Upper lobe of right lung (tissue), 1 donor: Measurements from ENCODE around the gene SEL1L3. TPM values are rescaled to one million over a fixed set of nuclear protein-coding genes. Genes with fewer than 3 reads are reported as not detected.

Experiments used
- ATAC-seq: fragments of 200-7000 bp; cut with Tn5 transposase; one replicate; pipeline ENCODE4 v1.9.1; 2020; ENCODE audit warnings: mild to moderate bottlenecking, moderate library complexity
- DNase-seq: peaks from one replicate; pipeline ENCODE4 v3.0.0-alpha.2; 2020
- H3K27ac ChIP-seq: fragments of 200-600 bp; one replicate; pipeline ENCODE4 v1.8.0; 2022
- H3K27me3 ChIP-seq: fragments of 200-600 bp; one replicate; pipeline ENCODE4 v1.8.0; 2022; ENCODE audit warnings: mild to moderate bottlenecking
- H3K36me3 ChIP-seq: fragments of 200-600 bp; one replicate; pipeline ENCODE4 v1.8.0; 2022
- H3K4me1 ChIP-seq: fragments of 200-600 bp; one replicate; pipeline ENCODE4 v1.8.0; 2022
- H3K4me3 ChIP-seq: fragments of 200-600 bp; one replicate; pipeline ENCODE4 v1.8.0; 2022; ENCODE audit warnings: mild to moderate bottlenecking
- H3K9me3 ChIP-seq: fragments of 200-600 bp; one replicate; pipeline ENCODE4 v1.8.0; 2022
- intact Hi-C: fragments of 100-400 bp; cut with DNase I; formaldehyde crosslinking; loops from one replicate; pipeline ENCODE4 v1.11.0; 2022
- total RNA-seq: library from RNA; stranded (reverse); fragmentation: NEBNext Ultra II Directional; extraction: Animal tissue kit (Norgen Biotek cat#: 25700); gene quantifications from one replicate; pipeline ENCODE4 v1.2.1, GENCODE V29; 2021
- TF ChIP-seq, protein P1 (sequence below): fragments of 200-600 bp; IDR thresholded peaks from one replicate; pipeline ENCODE4 v1.8.0; 2022; ENCODE audit warnings: antibody characterized with exemption
- donor health status: DM: no; HTN: yes; CAD: no; lungs with severe emphysema.

SEL1L3 gene
- total RNA-seq, 1 donor from 2014 or later: 69.2 TPM

DNA sequence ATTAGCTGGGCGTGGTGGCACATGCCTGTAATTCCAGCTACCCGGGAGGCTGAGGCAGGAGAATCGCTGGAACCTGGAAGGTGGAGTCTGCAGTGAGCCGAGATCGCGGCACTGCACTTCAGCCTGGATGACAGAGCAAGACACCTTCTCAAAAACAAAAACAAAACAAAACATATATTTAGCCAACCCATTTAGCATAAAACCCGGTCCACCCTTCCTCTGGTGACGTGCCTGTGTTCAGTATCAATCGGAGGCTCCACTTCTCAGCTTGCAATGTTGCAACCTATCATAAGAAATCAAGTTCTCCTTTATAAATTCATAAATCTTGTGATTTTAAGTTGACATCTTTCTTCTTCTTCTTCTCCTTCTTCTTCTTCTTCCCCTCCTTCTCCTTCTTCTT is 133.2 kb downstream of the SEL1L3 start:
- TF ChIP-seq, protein P1, sequence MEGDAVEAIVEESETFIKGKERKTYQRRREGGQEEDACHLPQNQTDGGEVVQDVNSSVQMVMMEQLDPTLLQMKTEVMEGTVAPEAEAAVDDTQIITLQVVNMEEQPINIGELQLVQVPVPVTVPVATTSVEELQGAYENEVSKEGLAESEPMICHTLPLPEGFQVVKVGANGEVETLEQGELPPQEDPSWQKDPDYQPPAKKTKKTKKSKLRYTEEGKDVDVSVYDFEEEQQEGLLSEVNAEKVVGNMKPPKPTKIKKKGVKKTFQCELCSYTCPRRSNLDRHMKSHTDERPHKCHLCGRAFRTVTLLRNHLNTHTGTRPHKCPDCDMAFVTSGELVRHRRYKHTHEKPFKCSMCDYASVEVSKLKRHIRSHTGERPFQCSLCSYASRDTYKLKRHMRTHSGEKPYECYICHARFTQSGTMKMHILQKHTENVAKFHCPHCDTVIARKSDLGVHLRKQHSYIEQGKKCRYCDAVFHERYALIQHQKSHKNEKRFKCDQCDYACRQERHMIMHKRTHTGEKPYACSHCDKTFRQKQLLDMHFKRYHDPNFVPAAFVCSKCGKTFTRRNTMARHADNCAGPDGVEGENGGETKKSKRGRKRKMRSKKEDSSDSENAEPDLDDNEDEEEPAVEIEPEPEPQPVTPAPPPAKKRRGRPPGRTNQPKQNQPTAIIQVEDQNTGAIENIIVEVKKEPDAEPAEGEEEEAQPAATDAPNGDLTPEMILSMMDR: no peak
- Histone ChIP-seq H3K27me3 (no peaks in the 10 kb centered on the region), H3K27ac (no peak overlapping the region), H3K4me3 (no peak overlapping the region), H3K36me3 (no peaks in the 10 kb centered on the region), H3K9me3 (no peaks in the 10 kb centered on the region), H3K4me1 (no peaks in the 10 kb centered on the region)
- DNase-seq (no peak), ATAC-seq (no peak)
- intact Hi-C loops: no loop called here

DNA sequence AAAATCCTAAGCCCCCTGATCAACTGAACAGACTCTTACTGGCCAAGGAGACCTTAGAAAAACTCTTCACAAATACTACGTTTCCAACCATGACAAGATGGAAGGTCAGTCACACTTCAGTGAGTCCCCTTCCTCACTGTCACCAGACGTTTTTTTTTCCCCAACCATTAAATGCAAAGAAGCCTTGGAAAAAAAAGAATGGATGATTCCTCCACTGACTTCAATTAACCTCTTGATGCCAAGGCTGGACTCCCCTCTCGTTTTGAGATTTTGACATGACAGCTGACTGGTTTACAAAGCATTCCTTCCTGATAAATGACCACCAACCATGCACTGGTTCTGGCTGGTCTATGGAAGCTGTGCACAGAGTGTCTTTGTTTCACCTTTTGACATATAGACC is 133.9 kb downstream of the SEL1L3 start:
- Histone ChIP-seq H3K27ac (no peak overlapping the region), H3K9me3 (no peaks in the 10 kb centered on the region)

DNA sequence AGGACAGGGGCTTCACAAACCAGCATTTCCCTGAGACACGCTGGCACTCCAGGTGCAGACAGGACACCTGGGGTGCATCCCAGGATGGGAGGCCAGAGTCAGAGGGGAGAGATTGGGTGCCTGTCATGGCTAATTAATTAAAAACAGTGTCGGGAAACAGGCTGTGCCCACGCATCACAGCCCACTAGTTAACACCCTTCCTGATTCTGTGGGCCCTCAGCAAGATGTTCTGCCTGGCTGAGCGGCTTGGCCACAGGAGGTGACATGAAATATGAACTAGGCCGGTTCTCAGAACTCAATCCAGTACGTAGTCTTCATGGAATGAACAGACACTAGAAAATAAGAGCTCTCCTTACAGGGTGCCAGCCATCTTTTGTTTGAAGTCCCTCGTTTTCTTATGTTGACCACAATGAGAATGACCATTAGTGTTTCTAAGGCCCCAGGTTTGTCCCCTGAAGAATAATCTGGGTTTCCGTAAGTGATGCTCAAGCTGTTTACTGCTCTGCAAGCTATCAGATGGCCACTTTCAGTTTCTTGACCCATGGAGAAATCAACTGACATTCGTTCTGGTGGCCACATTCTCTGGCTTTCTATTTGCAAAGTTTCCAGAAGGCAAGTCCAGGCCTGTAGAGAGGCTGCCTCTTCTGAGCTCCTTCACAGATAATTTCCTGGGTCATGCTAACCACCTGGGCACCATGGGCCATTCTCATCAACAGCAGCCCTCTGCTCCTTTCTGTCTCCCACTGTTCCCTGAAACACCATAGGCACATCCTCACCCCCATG is 134.9 kb downstream of the SEL1L3 start:
- intact Hi-C loops: no loop called here
- no peak overlapping the region for H3K27ac ChIP-seq
- no peaks in the 10 kb centered on the region for H3K36me3 ChIP-seq
- no peaks in the 10 kb centered on the region for H3K27me3 ChIP-seq
- H3K4me1 ChIP-seq: no peaks in the 10 kb centered on the region
- TF ChIP-seq, protein P1: no peak
- ATAC-seq: no peak
- DNase-seq: no peak
- H3K9me3 ChIP-seq: no peaks in the 10 kb centered on the region
- H3K4me3 ChIP-seq: no peak overlapping the region

More for the DNA sequence above, 133.9 kb downstream of the SEL1L3 start:
- DNase-seq (no peak), ATAC-seq (no peak)
- TF ChIP-seq, protein P1: no peak
- Histone ChIP-seq H3K36me3 (no peaks in the 10 kb centered on the region), H3K4me1 (no peaks in the 10 kb centered on the region), H3K27me3 (no peaks in the 10 kb centered on the region), H3K4me3 (no peak overlapping the region)
- intact Hi-C loops: no loop called here

DNA sequence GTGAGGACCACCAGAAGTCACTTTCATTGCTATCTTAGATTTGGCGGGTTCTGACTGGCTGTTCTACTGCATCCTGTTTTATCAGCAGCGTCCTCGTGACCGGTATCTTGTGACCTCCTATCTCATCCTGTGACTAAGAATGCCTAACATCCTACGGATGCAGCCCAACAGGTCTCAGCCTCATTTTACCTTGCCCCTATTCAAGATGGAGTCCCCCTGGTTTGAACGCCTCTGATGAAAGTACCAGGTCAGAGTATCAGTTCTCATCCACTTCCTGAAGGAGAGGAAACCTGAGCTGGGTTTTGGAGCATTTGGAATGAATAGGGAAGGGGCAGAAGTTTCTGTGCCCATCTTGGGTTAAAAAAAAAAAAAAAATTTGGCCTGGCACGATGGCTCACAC is 136.9 kb downstream of the SEL1L3 start:
- TF ChIP-seq, protein P1: no peak

DNA sequence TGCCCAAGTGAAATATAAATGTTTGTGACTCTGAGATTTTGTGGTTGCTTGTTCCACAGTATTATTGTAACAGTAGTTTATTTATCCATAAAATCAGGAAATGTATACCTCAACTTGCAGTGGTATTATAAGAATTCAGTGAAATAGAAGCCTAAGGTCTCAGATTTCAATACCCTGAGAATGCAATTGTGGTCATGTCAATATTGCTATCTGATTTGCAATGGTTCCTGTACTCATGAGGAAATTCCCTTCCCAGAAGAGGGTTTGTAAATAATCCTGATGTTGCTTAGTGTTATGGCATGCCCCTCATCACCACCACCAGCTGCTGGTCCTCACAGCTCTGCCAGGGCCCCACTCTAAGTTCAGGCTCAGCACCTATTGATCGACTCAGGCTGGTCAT is 139.4 kb downstream of the SEL1L3 start:
- TF ChIP-seq, protein P1: no peak
- Histone ChIP-seq H3K4me3 (no peak overlapping the region), H3K4me1 (no peaks in the 10 kb centered on the region), H3K27ac (no peak overlapping the region), H3K36me3 (no peaks in the 10 kb centered on the region), H3K9me3 (no peaks in the 10 kb centered on the region), H3K27me3 (no peaks in the 10 kb centered on the region)
- DNase-seq (no peak), ATAC-seq (no peak)
- intact Hi-C loops: no loop called here

More for the DNA sequence above, 136.9 kb downstream of the SEL1L3 start:
- Histone ChIP-seq H3K4me1 (no peaks in the 10 kb centered on the region), H3K9me3 (no peaks in the 10 kb centered on the region), H3K4me3 (no peak overlapping the region), H3K27ac (no peak overlapping the region), H3K36me3 (no peaks in the 10 kb centered on the region), H3K27me3 (no peaks in the 10 kb centered on the region)
- ATAC-seq: no peak
- intact Hi-C loops: no loop called here
- no peak for DNase-seq

DNA sequence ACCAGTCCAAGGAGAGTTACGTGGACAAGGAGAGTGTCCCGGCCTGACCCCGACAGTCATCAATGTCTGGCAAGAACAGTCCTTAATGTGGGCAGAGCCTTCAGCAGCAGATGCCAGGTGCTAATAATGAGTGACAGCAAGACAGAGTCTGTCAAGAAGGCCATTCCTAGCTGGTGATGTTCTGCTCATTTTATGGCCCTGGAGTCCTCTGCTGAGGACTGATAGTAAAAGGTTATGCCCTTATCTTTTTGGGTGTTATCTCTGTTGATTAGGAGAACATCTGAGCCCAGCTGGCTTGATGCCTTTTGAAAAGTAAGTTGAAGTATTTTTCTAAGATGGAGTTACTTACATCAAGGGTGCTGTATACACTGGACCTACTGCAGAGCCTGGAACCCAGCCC is 139.8 kb downstream of the SEL1L3 start:
- no peaks in the 10 kb centered on the region for H3K4me1 ChIP-seq
- DNase-seq (no peak), ATAC-seq (no peak)
- H3K27me3 ChIP-seq: no peaks in the 10 kb centered on the region
- TF ChIP-seq, protein P1: no peak
- no peaks in the 10 kb centered on the region for H3K36me3 ChIP-seq
- intact Hi-C loops: no loop called here
- H3K9me3 ChIP-seq: no peaks in the 10 kb centered on the region
- H3K4me3 ChIP-seq: no peak overlapping the region
- no peak overlapping the region for H3K27ac ChIP-seq
